GM21737 (cell line): ENCODE results near the gene KIAA1958.
"Not testable (repeated sequence)": the region's sequence is repeated elsewhere in the genome, so short reads cannot be mapped to it uniquely, and the experiment has no call there.

Experiments
- ATAC-seq: cut with Tn5 transposase; IDR thresholded peaks from one replicate; pipeline ENCODE4 v1.9.1; 2021; ENCODE audit warnings: mild to moderate bottlenecking, moderate library complexity; ENCODE audit not compliant: unreplicated experiment

The KIAA1958 gene

GRCh38 chr9:112582371-112583262 lies 96.0 kb downstream of the KIAA1958 start:
- no peak for ATAC-seq

GRCh38 chr9:112586599-112587155 lies 100.0 kb downstream of the KIAA1958 start:
- no peak for ATAC-seq

GRCh38 chr9:112591875-112592274 lies 105.2 kb downstream of the KIAA1958 start:
- ATAC-seq = not testable (repeated sequence)

- ATAC-seq = no peak
Observed at GRCh38 chr9:112599732-112600131, 113.1 kb downstream of the KIAA1958 start.

- no peak for ATAC-seq
Observed at GRCh38 chr9:112601636-112602035, 115.0 kb downstream of the KIAA1958 start.

- no peak for ATAC-seq
Observed at GRCh38 chr9:112604790-112605189, 118.2 kb downstream of the KIAA1958 start.

GRCh38 chr9:112605518-112605917 lies 118.9 kb downstream of the KIAA1958 start:
- peak; percentile 84 for ATAC-seq

GRCh38 chr9:112605963-112606699 lies 119.5 kb downstream of the KIAA1958 start:
- ATAC-seq = no peak

GRCh38 chr9:112608851-112609250 lies 122.2 kb downstream of the KIAA1958 start:
- no peak for ATAC-seq

GRCh38 chr9:112615584-112616266 lies 129.1 kb downstream of the KIAA1958 start:
- ATAC-seq = no peak

- no peak for ATAC-seq
Observed at GRCh38 chr9:112617371-112617770, 130.7 kb downstream of the KIAA1958 start.

- ATAC-seq = no peak
Observed at GRCh38 chr9:112618385-112619009, 131.9 kb downstream of the KIAA1958 start.

- ATAC-seq = no peak
Observed at GRCh38 chr9:112620388-112620787, 133.8 kb downstream of the KIAA1958 start.

GRCh38 chr9:112621018-112621655 lies 134.5 kb downstream of the KIAA1958 start:
- ATAC-seq = no peak

- ATAC-seq = no peak
Observed at GRCh38 chr9:112623198-112623597, 136.6 kb downstream of the KIAA1958 start.

GRCh38 chr9:112624711-112625707 lies 138.4 kb downstream of the KIAA1958 start:
- ATAC-seq = no peak

GRCh38 chr9:112629671-112630485 lies 143.3 kb downstream of the KIAA1958 start:
- no peak for ATAC-seq
